ENCODE results near the gene SLC17A7. TPM values are rescaled to one million over a fixed set of nuclear protein-coding genes. Genes with fewer than 3 reads are reported as not detected.

SLC17A7 gene
- total and polyA plus RNA-seq, 2 donors (not counting 1 experiment from before 2014, with no cell fraction given) = 0.60 to 0.89 TPM

DNA sequence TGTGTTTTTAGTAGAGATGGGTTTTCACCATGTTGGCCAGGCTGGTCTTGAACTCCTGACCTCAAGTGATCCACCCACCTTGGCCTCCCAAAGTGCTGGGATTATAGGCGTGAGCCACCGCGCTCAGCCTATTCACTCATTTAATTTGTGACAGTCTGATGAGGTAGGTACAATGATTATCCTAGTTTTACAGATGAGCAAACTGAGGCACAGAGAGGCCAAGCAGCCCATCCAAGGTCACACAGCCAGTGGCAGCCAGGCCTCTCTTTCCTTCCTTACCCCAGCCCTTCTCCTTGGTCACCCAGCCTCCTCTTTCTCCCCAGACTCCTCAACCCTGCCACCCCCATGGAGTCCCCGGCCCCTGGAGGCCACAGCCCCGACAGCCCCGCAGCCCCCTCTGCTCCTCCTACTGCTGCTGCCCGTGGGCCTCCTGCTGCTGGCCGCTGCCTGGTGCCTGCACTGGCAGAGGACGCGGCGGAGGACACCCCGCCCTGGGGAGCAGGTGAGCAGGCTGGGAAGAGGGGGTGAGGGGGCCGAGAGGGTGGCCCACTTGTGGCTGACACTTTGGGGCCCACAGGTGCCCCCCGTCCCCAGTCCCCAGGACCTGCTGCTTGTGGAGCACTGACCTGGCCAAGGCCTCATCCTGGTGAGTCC lies 38.8 kb upstream of the SLC17A7 start:
- Mint-ChIP-seq H3K27me3 (no peaks in the 10 kb centered on the region), H3K9me3 (ENCODE audit: insufficient read depth) (no peaks in the 10 kb centered on the region), H3K27ac (no peak overlapping the region), H3K4me3 (no peak overlapping the region), H3K4me1 (peaks cover 16% of the 10 kb centered on the region)
- no peak for DNase-seq
- ChIA-PET CTCF (interaction anchor here (0.6 kb wide), 1 partner anchor 178 kb away, joined by 3 read pairs; no protein-coding TSS in a partner anchor), POLR2A (no interaction called here)
- H3K36me3 ChIP-seq (replicated peaks in 1 of 2; ENCODE audit: control extremely low read depth in 1 of 2, control insufficient read depth in 1 of 2, extremely low read depth in 1 of 2, insufficient read depth in 2 of 2, low read length in 1 of 2) = peaks cover 0 to 3% of the 10 kb centered on the region in 2 experiments
- H3K9ac ChIP-seq (ENCODE audit: low read length) = no peak overlapping the region
- peaks cover 11% of the 10 kb centered on the region for H3K79me2 ChIP-seq (ENCODE audit: control insufficient read depth, insufficient read depth, low read length)
- no peaks in the 10 kb centered on the region for H3K27me3 ChIP-seq (replicated peaks in 1 of 4; ENCODE audit: control extremely low read depth in 1 of 4, control insufficient read depth in 3 of 4, insufficient read depth in 4 of 4, low read length in 3 of 4)
- H3K4me3 ChIP-seq (ENCODE audit: control extremely low read depth in 1 of 5, extremely low read depth in 1 of 5, insufficient read depth in 1 of 5, low read depth in 2 of 5, low read length in 4 of 5) = no peak overlapping the region
- WGBS (ENCODE audit: insufficient coverage) = 97% methylated on average over 8 of the region's 14 CpGs
- peaks cover under 1 to 19% of the 10 kb centered on the region in 2 donors for H3K4me1 ChIP-seq (ENCODE audit: control insufficient read depth in 2 of 2, insufficient read depth in 2 of 2, low read length in 2 of 2)
- H3K4me2 ChIP-seq (replicated peaks; ENCODE audit: low read depth, low read length, poor library complexity, severe bottlenecking) = no peak overlapping the region
- no peak for ATAC-seq (ENCODE audit: low read depth)
- no peaks in the 10 kb centered on the region for H3K9me3 ChIP-seq (ENCODE audit: control extremely low read depth in 1 of 3, control insufficient read depth in 2 of 3, insufficient read depth in 1 of 3, low read length in 2 of 3)
- H3K27ac ChIP-seq (ENCODE audit: low read length in 2 of 2) = no peak overlapping the region
- no peak overlapping the region for H2AFZ ChIP-seq (ENCODE audit: insufficient read depth, low read depth, low read length, poor library complexity, severe bottlenecking)
- intact Hi-C loops (cut with micrococcal nuclease) = loop anchor here (10.0 kb wide), 1 partner anchor 845 kb away; the partner anchor contains the start of gene DBP
- TF ChIP-seq EZH2 (IDR thresholded peaks at IDR 0.05; ENCODE audit: borderline replicate concordance, insufficient read depth, low read depth, low read length, poor library complexity, severe bottlenecking) = no peak
- TF ChIP-seq, protein P1, sequence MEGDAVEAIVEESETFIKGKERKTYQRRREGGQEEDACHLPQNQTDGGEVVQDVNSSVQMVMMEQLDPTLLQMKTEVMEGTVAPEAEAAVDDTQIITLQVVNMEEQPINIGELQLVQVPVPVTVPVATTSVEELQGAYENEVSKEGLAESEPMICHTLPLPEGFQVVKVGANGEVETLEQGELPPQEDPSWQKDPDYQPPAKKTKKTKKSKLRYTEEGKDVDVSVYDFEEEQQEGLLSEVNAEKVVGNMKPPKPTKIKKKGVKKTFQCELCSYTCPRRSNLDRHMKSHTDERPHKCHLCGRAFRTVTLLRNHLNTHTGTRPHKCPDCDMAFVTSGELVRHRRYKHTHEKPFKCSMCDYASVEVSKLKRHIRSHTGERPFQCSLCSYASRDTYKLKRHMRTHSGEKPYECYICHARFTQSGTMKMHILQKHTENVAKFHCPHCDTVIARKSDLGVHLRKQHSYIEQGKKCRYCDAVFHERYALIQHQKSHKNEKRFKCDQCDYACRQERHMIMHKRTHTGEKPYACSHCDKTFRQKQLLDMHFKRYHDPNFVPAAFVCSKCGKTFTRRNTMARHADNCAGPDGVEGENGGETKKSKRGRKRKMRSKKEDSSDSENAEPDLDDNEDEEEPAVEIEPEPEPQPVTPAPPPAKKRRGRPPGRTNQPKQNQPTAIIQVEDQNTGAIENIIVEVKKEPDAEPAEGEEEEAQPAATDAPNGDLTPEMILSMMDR (IDR thresholded peaks at IDR 0.05) = no peak
- H4K20me1 ChIP-seq (ENCODE audit: control insufficient read depth, insufficient read depth, low read length, poor library complexity, severe bottlenecking) = no peaks in the 10 kb centered on the region
